ENCODE data around the gene SYNPO.

Gene SYNPO

GRCh38 chr5:150642991-150643710, 2.7 kb downstream of the SYNPO start:
- DNase-seq = no peak

GRCh38 chr5:150644058-150644457, 3.6 kb downstream of the SYNPO start:
- no peak for DNase-seq

DNA sequence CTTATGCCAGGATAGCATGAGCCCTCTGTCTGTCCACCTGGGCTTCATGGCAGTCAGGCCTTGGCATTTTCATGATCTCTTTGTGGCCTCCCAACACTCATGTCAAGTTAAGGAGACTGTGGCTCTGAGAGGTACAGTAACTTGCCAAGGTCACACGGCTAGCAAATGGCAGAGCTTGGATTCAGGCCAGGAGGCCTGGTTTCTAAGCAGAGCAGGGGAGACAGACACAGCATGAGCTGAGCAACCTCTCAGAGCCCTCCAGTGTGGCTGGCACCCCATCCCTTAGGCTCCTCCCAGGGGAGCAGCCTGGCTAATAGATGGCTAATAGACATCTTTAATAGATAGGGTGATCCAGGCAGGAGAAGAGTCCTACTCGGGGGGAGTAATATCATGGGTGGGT, 4.1 kb downstream of the SYNPO start:
- DNase-seq = no peak

- DNase-seq = no peak
Measured at GRCh38 chr5:150645070-150645700, 4.7 kb downstream of the SYNPO start.

DNA sequence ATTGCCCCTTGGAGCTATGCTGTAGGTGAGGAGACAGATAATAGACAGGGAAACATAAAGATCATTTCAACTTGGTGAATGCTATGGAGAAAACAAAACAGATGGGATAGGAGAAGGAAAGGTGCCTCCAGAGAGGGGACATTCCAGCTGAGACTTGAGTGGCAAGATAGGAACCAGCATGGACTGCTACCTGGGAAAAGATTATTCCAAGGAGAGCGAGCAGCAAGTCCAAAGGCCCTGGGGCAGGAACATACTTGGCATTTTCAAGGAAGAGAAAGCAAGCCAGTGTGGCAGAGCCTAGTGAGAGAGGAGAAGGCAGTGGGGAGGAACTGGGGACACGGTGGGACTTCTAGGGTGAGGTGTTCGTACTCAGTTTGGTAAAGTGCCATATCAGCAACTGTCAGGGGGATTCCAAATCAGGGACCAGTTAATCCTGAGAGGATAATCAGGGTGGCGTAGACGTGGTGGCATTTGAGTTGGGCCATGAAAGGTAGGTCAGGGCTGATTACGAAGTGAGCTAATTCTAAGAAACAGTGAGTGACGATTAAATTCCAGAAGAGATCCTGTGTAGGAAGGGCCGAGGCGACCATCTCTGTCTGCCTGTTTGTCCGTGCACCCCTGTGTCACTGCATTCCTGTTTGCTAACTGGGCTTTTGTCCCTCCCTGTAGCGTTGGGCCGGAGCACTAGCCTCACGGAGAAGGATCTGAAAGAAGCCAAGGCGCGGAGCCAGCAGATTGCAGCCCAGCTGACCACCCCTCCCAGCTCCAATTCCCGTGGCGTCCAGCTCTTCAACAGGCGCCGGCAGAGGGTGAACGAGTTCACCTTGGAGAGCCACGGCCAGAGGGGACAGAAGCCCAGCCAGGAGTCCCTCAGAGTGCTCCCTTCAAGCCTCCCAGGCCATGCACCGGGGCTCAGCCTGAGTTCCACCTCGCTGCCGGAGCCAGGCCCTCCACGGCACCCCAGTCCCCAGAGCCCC, 7.1 kb downstream of the SYNPO start:
- DNase-seq = no peak

DNA sequence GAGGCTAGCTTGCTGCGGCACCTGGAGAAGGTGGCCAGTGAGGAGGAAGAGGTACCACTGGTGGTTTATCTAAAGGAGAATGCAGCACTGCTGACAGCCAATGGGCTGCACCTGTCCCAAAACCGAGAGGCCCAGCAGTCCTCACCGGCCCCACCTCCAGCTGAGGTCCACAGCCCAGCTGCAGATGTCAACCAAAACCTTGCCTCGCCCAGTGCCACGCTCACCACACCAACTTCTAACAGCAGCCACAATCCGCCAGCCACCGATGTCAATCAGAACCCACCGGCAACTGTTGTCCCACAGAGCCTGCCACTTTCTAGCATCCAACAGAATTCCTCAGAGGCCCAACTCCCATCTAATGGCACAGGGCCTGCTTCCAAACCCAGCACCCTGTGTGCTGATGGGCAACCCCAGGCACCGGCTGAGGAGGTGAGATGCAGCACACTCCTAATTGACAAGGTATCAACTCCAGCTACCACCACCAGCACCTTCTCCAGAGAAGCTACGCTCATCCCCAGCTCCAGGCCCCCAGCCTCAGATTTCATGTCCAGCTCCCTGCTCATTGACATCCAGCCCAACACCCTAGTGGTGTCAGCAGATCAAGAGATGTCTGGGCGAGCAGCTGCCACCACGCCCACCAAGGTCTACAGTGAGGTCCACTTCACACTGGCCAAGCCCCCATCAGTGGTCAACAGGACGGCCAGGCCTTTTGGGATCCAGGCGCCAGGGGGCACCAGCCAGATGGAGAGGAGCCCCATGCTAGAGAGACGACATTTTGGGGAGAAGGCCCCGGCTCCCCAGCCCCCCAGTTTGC, 8.0 kb downstream of the SYNPO start:
- no peak for DNase-seq

GRCh38 chr5:150649108-150650020, 8.9 kb downstream of the SYNPO start:
- no peak for DNase-seq

GRCh38 chr5:150650021-150651006, 9.9 kb downstream of the SYNPO start:
- no peak for DNase-seq

DNA sequence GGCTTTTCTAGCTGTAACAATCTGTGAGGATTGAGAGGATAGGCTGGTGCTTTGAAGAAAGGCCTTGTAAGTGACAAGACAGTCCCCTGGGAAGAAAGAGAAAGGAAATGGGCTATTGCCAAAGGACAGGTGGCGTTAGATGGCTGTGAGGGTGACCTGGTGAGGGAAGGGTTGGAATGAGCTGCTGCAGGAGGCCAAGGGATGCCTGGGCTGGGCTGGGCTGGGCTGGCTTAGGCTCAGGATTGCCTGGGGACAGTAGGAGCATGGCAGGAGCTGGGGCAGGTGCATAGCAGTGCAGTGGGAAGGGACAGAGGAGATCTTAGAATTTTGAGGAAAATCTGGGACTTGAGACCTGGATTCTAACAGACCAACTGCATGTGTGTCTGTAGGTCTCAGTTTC, 10.9 kb downstream of the SYNPO start:
- DNase-seq = no peak

- DNase-seq = no peak
Measured at GRCh38 chr5:150651924-150652671, 11.6 kb downstream of the SYNPO start.

- DNase-seq = no peak
Measured at GRCh38 chr5:150653145-150653761, 12.8 kb downstream of the SYNPO start.

GRCh38 chr5:150653762-150654556, 13.5 kb downstream of the SYNPO start:
- no peak for DNase-seq

DNA sequence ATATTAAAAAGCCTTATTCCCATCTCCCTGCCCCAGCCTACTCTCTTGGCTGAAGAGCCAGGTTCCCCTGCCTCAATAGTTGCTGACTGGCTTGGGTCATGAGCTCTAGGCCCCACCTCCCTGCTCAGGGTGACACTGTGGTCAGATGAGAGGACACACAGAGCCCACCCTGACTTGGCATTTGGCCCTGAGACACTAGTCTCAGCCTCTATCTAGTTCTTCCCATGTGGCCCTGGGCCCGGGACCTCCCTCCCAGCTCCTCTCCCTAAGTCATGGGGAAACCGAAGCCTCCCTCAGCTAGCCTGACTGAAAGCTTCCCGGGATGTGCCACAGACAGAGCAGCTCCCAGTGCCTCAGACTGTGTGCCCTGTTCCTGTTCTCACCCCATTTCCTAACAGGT, 14.8 kb downstream of the SYNPO start:
- no peak for DNase-seq

GRCh38 chr5:150656191-150657132, 16.0 kb downstream of the SYNPO start:
- no peak for DNase-seq

DNA sequence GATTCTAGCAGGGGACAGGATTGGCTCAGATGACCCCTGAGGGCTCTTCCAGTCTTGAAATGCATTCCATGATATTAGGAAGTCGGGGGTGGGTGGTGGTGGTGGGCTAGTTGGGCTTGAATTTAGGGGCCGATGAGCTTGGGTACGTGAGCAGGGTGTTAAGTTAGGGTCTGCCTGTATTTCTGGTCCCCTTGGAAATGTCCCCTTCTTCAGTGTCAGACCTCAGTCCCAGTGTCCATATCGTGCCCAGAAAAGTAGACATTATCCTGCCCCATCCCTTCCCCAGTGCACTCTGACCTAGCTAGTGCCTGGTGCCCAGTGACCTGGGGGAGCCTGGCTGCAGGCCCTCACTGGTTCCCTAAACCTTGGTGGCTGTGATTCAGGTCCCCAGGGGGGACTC, 17.7 kb downstream of the SYNPO start:
- DNase-seq = no peak

DNA sequence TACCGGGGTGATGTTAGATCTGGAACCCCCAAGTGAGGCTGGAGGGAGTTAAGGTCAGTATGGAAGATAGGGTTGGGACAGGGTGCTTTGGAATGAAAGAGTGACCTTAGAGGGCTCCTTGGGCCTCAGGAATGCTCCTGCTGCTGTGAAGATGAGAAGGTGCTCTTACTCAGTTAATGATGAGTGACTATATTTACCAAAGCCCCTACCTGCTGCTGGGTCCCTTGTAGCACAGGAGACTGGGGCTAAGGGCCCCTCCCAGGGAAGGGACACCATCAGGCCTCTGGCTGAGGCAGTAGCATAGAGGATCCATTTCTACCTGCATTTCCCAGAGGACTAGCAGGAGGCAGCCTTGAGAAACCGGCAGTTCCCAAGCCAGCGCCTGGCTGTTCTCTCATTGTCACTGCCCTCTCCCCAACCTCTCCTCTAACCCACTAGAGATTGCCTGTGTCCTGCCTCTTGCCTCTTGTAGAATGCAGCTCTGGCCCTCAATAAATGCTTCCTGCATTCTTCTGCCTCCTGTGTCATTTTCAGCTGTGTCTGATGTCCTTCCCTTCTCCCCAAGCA, 18.3 kb downstream of the SYNPO start:
- DNase-seq = no peak
